T-helper 9 cell (primary cell): Measurements from ENCODE around the gene IFNA17.
"Not testable (repeated sequence)": the region's sequence is repeated elsewhere in the genome, so short reads cannot be mapped to it uniquely, and the experiment has no call there.

Experiments used
- DNase-seq: peaks from one replicate; pipeline ENCODE4 v3.0.0-alpha.2; 2020
- total RNA-seq, 2 donors: gene quantifications; one replicate each; lab custom pipeline; 2026; lab: John Stamatoyannopoulos, UW

The IFNA17 gene
- 0 reads per million in 2 donors for total RNA-seq

DNA sequence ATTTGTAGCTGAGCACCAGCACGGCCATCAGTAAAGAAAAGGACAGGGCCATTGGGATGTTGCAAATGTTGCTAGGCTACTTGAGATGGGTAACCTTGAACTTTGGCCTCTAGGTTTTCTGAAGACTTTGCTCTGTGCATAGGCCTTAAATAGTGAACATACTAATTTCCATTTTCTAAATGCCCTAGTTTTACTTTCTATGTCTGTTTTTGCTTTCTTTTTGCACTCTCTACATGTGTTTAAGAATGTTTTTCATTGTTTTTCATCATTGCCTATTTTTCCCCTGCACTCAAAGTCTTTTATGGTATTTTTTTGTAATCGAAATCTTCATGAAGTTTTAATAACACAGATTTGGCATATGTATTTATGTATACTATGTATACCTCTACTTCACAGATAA lies at the start of gene IFNA17:
Gene IFNA17, minus strand, starts transcription at position 101 of the 400 bp plus-strand sequence. Its CDS starts 49 bp downstream, at position 52.
- DNase-seq = no peak

DNA sequence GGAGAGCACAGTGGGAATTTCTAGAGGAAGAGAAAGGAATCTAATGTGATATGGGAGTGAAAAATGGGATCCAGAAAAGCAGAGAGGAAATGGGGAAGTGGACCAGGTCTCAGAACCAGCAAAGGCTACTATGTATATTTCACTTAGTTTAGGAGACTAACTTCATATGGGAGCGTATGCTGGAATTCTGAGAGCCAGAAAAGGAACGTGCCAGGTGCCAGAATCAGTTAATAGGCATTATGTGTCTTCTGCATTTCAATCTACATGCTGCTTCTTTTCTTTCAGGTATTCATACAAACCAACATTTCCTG lies 40.3 kb upstream of the IFNA17 start:
- no peak for DNase-seq

DNA sequence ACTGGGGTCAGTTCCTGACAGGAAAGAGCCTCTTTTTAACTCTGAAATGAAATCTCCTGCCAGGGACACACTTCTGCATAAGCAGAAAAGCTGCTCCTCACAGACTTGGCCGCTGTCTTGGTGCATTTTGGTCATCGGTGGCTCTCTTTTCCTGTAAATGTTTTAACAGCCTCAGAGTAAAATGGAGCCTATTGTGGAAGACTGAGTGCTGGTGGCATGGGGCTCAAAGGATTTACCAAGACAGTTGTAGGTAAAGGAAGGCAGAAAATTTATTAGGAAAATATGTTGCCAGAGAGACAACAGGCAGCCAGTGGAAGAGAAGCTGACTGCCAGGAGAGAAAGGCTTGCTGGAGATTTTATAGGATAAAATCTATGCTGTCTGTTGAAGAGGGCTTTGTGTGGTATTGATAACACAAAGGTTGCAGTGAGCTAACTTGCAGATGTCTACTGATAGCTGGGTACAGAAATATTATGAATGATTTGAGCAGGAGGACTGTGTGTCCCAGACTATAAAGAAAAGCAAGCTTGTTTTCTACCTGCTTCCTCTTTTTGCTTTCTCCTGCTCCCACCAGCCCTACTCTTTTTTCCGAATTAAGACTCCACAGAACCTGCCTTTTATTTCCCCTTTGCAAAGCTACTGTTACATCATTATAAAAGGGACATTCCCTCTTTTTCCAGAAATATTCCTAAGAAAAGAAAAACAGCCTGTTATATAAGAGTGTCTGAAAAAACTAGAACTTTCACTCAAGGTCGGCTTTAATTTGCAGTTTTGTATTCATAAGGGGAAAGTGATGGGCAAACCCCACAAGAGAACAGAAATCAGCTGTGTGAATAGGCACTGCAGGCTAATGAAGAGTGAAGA lies 39.7 kb upstream of the IFNA17 start:
- DNase-seq = no peak

DNA sequence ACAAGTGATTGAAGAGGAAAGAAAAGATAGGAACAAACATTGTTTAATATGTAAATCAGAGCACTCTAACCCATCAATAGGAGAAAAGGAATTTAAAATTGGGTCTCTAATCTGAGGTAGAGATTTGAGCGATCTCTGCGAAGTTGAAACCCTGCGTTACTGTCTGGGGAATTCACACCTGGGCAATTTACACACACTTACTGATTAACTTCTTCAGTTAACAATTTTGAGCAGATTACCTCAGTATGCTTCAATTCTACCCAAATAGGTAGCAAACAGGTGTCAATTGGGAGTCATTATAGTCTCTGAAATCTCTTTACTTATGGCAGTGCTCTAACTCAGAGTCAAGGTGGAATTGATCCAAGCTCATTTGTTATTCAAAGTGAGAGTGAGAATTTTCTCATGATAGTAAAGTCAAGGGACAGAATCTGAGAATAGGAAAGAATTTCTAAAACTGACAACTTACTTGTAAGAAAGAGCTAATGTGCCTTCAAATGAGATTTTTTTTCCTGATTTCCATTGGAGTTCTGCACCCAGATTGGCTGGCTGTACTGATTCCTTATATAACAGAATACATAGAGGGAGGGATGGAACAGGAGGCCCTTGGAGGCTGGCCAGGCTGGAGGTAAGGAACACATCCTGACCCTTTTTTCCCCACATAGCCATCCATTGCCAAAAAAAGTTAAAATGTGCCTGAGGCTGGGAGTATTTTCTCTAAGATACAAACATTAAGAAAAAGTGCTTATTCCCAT lies 38.9 kb upstream of the IFNA17 start:
- no peak for DNase-seq

DNA sequence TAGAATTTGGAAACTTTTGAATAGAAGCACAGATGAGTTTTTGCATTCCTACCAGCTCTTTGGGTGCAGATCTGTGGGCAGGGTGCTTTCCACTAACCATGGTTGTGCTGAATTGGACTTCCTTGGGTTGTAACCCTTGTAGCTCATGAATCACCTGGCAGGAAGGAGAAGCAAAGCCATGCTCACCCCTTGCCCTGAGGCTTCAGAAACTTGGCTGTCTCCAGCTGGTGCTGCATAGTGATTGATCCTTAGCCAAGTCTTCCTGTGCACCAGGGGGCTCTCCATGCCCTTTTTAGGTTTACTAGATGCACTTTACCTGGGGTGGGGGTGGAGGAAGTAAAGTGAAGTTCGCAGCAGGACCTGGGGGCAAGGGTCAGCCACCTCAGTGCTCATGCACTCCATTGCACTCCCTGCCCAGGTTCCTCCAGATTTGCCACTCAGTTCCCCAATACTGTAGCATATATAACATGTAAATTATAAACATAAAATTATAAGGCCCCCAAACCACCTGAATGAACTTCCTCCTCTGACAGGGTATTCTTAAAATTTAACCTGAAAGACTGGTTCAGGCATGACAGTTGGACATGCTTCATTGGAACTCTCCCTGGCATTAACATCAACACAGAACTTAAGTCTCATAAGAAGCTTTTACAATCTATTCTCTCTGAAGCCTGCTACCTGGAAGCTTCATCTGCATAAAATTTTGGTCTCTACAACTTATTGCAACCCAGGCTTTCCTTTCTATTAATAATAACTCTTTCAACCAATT lies 37.6 kb upstream of the IFNA17 start:
- DNase-seq = no peak

DNA sequence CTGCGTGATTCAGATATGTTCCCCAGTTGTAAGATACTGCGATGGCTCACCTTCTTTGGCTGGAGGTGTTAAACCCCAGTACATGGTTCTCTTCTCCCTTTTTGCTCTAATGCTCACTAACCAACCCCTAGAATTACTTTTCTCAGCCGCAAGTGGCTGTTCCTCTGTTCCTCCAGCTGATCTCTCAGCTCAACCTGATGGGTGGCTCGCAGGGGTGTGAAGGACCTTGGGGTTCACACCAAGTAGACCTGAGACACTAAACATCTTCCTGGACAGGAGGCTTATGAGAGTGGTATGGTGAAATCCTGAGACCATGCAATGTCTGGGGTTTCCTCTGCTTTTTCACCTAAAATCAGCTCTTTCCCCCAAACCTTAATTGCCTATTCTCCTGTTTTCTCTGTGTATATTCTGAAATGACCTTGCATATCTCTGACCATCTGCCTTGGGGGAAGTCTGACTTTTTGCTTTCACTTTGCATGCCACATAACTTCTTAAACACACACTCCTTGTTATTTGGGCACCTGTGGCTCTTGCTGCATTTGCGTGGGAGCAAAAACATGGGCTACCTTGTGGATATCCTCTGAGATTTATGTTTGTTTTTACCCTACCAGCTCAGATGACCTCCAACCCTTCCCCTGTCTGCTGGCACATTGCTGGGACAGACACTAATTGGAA lies 27.7 kb upstream of the IFNA17 start:
- DNase-seq = no peak

DNA sequence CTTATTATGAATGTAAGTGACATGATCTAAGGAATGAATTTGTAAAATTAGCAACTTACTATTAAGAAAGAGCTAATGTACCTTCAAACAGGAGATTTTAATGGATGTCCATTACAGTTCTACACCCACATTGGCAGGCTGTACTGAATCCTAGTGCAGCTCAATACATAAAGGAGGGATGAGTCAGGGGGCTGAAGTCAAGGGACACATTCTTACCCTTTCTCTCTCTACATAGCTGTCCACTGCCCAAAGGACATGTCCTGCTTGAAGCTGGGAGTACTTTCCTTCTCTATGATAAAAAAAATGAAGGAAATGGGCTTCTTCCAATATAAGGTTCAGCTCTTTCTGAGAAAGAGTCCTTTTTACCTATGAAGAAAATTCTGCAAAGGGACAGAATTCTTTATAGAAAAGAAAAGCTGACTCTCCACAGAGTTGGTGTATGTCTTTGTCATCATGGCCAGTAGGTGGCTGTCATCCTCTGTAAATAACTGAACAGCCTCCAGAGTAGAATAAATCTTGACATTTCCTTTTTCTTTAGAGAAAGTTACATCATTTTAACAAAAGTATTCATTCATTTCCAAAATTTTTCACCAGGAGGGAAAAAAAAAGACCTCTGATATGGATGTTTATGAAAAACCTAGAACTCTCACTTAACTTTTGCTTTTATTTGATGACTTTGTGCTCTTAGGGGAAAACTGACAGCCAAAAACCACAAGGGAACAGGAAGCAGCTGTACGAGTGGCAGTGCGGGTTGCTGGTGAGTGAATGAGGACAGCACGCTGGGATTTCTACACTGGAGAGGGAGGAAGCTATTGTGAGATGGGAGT lies 24.9 kb upstream of the IFNA17 start:
- no peak for DNase-seq

DNA sequence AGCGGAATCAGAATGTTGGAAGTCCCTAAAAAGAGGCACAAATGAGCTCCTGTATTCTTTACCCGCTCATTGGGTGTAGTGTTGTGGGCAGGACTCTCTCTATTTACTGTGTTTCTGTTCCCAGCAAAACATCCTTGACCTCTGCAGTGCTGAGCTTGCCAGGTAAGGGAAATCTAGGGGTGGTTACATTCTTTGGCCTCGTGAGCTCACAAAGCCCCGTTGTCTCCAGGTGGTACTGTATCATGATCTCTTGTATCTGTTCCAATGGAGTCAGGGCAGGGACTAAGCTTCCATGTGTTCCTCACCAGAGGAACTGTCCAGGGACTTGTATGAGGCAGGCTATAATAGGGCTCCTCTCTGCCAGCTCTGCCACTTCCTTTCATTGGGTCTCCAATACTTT lies 23.6 kb upstream of the IFNA17 start:
- no peak for DNase-seq

DNA sequence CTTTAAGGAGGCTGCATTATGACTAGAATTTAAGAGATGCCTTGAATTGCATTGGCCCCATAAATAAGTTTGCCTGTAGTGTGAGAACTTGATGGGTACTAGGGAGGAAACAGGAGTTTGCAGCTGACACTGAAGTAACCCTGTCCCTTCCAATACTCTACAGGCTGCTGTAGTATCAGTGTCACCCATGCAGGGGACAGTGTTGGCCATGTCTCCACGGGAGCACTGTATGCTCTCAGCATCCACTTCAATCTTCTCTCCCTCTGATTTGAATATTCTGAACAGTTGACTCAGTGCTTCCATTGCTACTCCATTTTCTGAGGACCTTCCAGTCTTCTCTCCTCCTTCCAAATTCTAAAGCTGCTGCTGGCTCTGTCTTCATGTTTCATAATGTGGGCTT lies 23.2 kb upstream of the IFNA17 start:
- DNase-seq = no peak

DNA sequence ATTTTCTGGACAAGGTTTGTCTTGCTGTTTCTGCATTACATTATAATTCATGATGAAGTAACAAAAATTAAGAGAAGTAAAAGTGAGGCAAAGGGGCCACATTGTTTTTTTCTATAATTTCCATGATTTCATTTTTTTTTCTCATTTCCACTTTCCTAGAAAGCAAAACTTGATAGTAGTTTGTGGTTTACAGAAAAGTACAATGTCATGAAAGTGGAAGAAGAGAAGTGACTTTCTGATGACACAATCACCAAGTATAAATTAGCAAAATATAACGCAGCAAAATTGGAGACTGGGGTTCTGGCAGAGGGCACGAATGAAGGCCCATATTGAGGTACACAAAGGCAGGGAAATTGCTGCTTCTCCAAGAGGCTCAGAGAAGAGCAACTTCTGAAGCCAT lies 16.8 kb upstream of the IFNA17 start:
- DNase-seq = no peak

DNA sequence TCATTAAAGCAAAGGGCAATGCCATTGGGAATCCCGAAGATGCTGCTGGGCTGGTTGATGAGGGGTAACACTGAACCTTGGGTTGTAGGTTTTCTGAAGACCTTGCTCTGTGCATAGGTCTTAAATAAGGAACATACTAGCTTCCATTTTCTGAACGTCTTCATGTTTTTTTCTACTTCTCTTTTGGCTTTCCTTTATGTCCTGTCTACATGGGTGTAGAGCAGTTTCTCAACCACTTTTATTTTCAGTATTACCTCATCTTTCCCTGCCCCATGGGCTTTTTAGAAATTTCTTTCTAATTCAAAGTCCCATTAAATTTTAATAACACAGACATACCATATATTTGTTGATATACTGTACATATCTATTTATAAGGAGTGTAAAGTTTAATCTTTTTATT lies 11.9 kb upstream of the IFNA17 start, which contains the start of gene IFNA14:
Gene IFNA14, minus strand, starts transcription at position 95 of the 400 bp plus-strand sequence. Its CDS starts 70 bp downstream, at position 25.
- no peak for DNase-seq

DNA sequence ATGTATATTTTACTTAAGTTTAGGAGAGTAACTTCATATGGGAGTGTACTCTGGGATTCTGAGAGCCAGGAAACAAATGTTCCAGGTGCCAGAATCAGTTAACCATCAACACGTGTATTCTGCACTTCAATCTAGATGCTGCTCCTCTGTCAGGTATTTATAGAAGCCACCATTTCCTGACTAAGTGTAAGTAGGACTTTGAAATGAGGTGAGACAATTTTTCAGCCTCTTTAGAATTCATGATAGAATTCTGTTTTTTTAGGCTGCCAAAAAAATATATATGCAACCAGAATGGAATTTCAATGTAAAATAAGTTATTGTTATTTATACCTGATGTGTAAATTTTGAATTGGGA lies 8.3 kb upstream of the IFNA17 start:
- not testable (repeated sequence) for DNase-seq

DNA sequence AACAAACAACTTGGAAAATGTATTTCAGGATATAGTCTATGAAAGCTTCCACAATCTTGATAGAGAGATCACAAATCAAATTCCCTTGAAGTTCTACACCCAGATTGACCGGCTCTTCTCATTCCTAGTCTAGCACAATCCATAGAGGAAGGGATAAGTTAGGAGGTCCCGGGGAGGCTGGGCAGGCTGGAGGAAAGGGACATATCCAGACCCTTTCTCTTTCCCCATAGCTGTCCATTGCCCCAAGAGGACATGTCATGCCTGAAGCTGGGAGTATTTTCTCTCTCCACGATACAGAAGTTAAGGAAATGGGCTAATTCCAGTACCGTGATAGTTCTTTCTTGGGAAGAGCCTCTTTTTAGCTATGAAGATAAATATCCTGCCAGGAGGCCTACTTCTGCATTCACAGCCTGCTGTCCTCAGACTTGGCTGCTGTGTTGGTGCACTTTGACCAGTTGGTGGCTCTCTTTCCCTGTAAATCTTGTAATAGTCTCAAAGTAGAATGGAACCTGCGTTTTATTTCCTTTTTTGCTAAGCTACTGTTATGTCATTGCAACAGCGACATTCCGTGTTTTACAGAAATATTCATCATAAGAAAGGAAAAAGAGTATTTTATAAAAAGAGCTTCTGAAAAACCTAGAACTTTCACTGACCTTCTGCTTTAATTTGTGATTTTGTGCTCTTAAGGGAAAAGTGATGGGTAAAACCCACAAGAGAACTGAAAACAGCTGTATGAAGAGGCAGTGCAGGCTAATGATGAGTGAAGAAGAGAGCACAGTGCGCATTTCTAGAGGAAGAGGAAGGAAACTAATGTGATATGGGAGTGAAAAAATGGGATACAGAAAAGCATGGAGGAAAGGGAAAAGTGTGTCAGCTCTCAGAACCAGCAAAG lies 7.7 kb upstream of the IFNA17 start:
- DNase-seq = not testable (repeated sequence)

DNA sequence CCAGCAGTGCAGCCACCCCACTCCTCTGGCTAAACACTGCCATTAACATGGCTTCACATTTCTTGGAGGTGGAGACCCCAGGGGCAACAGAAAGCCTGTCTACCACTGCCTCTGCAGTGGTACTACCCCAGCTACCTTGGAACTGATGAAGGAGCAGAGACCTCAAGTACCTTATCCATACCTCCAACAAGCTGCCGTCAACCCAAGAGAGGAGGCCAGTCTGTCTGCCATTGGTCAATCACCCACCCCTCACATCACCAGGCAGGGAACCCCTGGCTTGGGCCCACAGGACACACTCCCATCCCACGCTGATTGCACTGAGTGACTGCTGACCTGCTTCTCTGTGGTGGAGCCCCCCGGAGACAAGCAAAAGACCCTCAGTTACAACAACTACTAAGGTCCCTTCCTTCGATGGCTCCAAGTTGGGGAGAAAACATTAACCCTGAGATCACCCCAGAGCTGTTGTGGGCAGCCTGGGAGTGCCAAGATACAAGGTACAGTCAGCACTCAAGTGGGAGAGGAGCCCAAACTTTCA lies 6.2 kb upstream of the IFNA17 start:
- DNase-seq = no peak

DNA sequence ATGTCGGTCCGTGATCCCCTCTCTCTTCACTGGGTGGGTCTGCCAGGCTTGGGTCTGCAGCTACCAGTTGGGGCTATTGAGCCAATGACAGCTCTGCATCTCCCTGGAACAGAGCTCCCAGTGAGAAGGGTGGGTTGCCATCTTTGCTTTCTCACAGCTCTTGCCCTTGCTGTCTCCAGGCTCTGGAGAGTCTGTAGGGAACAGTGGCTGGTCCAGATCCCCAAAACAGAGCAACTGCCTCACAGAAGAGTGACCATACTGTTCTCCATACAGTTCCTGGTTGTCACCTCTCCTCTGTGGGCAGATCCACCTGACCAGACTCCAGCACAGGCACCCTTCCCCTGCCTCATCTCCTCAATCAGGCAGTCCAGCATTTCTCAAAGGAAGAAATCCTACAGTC lies 5.2 kb upstream of the IFNA17 start:
- DNase-seq = no peak

DNA sequence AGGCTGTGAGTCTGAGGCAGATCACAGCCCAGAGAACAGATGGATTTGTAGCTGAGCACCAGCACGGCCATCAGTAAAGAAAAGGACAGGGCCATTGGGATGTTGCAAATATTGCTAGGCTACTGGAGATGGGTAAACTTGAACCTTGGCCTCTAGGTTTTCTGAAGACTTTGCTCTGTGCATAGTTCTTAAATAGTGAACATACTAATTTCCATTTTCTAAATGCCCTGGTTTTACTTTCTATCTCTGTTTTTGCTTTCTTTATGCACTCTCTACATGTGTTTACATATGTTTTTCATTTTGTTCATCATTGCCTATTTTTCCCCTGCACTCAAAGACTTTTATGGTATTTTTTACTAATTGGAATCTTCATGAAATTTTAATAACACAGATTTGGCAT lies 10.8 kb downstream of the IFNA17 start, which contains the start of gene IFNA16:
Gene IFNA16, minus strand, starts transcription at position 101 of the 400 bp plus-strand sequence. Its CDS starts 6 bp downstream, at position 95.
- not testable (repeated sequence) for DNase-seq

DNA sequence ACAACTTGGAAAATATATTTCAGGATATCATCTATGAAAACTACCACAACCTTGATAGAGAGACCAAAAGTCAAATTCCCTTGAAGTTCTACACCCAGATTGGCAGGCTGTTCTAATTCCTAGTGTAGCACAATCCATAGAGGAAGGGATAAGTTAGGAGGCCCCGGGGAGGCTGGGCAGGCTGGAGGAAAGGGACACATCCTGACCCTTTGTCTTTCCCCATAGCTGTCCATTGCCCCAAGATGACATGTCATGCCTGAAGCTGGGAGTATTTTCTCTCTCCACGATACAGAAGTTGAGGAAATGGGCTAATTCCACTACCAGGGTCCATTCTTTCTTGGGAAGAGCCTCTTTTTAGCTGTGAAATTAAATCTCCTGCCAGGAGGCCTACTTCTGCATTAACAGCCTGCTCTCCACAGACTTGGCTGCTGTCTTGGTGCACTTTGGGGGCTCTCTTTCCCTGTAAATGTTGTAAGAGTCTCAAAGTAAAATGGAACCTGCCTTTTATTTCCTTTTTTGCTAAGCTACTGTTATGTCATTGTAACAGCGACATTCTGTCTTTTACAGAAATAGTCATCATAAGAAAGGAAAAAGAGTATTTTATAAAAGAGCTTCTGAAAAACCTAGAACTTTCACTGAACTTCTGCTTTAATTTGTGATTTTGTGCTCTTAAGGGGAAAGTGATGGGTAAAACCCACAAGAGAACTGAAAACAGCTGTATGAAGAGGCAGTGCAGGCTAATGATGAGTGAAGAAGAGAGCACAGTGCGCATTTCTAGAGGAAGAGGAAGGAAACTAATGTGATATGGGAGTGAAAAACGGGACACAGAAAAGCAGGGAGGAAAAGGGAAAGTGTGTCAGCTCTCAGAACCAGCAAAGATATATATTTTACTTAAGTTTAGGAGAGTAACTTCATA lies 14.4 kb downstream of the IFNA17 start:
- not testable (repeated sequence) for DNase-seq

DNA sequence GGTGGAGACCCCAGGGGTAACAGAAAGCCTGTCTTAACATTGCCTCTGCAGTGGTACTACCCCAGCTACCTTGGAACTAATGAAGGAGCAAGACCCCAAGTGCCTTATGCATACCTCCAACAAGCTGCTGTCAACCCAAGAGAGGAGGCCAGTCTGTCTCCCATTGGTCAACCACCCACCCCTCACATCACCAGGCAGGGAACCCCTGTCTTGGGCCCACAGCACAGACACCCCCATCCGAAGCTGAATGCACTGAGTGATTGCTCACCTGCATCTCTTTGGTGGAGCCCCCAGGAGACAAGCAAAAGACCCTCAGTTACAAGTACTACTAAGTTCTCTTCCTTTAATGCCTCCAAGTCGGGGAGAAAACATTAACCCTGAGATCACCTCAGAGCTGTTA lies 15.9 kb downstream of the IFNA17 start:
- DNase-seq = not testable (repeated sequence)

DNA sequence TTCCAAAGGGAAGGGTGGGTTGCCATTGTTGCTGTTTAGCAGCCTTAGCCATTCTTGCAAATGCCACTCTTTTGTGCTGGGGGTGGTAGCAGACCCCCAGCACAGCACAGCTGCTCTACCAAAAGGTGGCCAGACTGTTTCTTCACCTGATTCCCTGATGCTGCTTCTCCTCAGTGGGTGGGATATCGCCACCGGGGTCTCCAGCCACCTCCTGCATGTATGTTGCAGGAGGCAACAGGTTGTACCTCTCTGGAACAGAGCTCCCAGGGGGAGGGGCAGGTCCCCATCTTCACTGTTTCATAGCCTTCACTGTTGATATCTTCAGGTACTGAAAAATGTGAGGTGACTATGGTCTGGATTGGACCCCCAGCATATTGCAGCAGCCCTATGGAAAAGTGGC lies 17.2 kb downstream of the IFNA17 start:
- not testable (repeated sequence) for DNase-seq
